HUES6 (cell line): ENCODE results near the gene PNO1.
A peak's percentile ranks its signal among the peaks of the same experiment; 100 is the strongest.
"Not testable (repeated sequence)": the region's sequence is repeated elsewhere in the genome, so short reads cannot be mapped to it uniquely, and the experiment has no call there.

ENCODE experiments used
- H3K27ac ChIP-seq: 2 replicates; pipeline ENCODE4 v1.7.0; 2013; ENCODE audit warnings: low read depth, mild to moderate bottlenecking, low read length, inconsistent platforms
- H3K27me3 ChIP-seq: 2 replicates; pipeline ENCODE4 v1.6.1; 2013; ENCODE audit warnings: low read length; ENCODE audit not compliant: control insufficient read depth, insufficient read depth
- H3K36me3 ChIP-seq: 2 replicates; pipeline ENCODE4 v1.6.1; 2013; ENCODE audit warnings: low read length; ENCODE audit not compliant: control insufficient read depth, insufficient read depth
- H3K4me1 ChIP-seq: 2 replicates; pipeline ENCODE4 v1.6.1; 2013; ENCODE audit warnings: low read length; ENCODE audit not compliant: control insufficient read depth, insufficient read depth
- H3K4me3 ChIP-seq: 2 replicates; pipeline ENCODE4 v1.5.1; 2013; ENCODE audit warnings: low read depth, low read length
- H3K9ac ChIP-seq: one replicate; pipeline ENCODE4 v1.6.1; 2013; ENCODE audit warnings: mild to moderate bottlenecking, low read length
- H3K9me3 ChIP-seq: 2 replicates; pipeline ENCODE4 v1.6.1; 2013; ENCODE audit warnings: low read depth, low read length; ENCODE audit not compliant: control insufficient read depth, insufficient read depth

Gene PNO1

DNA sequence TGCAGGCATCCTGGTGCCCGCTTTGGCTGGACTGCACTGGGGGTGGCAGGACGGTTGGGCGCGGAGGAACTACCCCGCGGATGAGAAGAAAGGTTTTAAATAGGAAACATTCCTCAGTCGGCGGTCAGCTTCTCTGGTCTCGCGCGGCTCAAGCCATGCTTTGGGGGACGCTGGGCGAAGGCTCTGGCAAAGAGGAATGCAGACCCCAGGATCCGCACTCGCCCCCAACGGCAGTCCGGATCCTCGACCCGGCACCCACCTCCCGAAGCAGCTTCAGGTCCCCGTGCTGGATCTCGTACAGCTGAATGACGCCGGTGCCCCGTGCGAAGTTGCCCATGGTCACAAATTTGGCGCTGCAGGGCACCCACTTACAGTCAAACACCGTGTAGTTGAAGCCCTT, 686 bp upstream of the PNO1 start:
- Histone ChIP-seq H3K4me3 (peak overlapping the region; percentile 77), H3K27ac (peak overlapping the region; percentile 94), H3K9ac (peak overlapping the region; percentile 94), H3K9me3 (no peaks in the 10 kb centered on the region), H3K4me1 (no peaks in the 10 kb centered on the region), H3K27me3 (no peaks in the 10 kb centered on the region), H3K36me3 (peaks cover 24% of the 10 kb centered on the region)

- Histone ChIP-seq H3K9me3 (no peaks in the 10 kb centered on the region), H3K9ac (peak overlapping the region; percentile 94), H3K27ac (peak overlapping the region; percentile 94)
Measured at GRCh38 chr2:68158134-68158447, 403 bp downstream of the PNO1 start.

DNA sequence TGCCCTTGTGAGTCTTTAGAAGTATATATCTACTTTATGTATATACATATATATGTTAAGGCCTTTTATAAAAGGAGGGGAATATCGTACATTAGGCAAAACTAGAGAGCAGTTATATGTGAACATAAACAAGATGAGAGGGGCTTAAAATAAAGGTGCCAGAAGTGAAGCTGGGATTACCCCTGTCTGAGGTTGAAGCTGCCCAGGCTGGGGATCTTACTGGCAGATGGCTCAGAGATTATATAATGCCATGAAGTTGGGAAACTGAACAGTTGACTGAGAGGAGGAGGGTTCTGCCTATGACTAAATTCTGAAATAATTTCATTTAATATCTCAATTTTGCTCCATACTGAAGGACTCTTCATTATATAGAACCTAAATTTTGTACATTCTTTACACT, 6.0 kb downstream of the PNO1 start:
- Histone ChIP-seq H3K9me3 (no peaks in the 10 kb centered on the region), H3K4me3 (no peak overlapping the region), H3K27ac (no peak overlapping the region), H3K36me3 (peaks cover 81% of the 10 kb centered on the region), H3K9ac (no peak overlapping the region), H3K27me3 (no peaks in the 10 kb centered on the region), H3K4me1 (no peaks in the 10 kb centered on the region)

More at GRCh38 chr2:68158134-68158447, 403 bp downstream of the PNO1 start:
- Histone ChIP-seq H3K36me3 (peaks cover 35% of the 10 kb centered on the region), H3K27me3 (no peaks in the 10 kb centered on the region), H3K4me3 (peak overlapping the region; percentile 77), H3K4me1 (no peaks in the 10 kb centered on the region)

DNA sequence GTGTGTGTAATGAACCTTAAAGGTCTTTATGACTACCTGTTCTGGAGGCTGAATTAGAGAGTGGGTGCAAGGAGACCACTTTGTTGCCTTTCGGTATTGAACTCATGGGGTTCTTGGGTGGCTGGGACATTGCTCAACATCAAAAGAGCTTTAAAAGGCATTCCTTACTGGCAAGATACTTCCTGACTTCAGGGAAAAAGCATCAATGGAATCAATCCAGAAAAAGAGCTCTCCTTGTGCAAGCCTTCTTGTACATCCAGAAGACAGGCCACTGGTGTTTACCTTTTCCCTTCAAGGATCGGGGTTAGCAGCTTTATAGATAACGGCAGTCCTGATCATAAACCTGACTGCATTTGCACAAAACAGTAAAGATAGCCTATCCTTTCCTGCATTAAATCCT, 9.5 kb downstream of the PNO1 start:
- Histone ChIP-seq H3K27ac (no peak overlapping the region), H3K36me3 (peaks cover 80% of the 10 kb centered on the region), H3K9ac (no peak overlapping the region), H3K9me3 (no peaks in the 10 kb centered on the region), H3K4me3 (no peak overlapping the region), H3K27me3 (no peaks in the 10 kb centered on the region), H3K4me1 (no peaks in the 10 kb centered on the region)

DNA sequence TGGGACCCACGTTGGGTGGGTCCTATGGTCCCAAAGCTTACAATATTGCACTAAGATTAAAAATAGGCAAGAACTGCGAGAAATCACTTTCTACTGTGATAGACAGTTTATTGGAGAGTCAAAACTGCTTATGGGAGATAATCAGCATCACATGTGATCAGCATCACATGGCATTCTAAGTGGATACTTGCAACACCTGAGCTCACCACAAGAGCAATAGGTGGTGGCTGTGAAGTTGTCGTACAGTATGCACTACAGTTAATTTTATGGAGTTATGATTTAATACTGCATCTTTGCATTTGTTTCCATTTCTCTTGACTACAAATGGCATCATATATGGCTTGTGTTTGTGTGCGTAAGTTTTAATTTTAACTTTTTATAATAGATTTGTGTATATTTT, 11.6 kb downstream of the PNO1 start:
- no peak overlapping the region for H3K4me3 ChIP-seq
- H3K36me3 ChIP-seq = peaks cover 74% of the 10 kb centered on the region
- no peaks in the 10 kb centered on the region for H3K9me3 ChIP-seq
- no peaks in the 10 kb centered on the region for H3K27me3 ChIP-seq
- H3K4me1 ChIP-seq = no peaks in the 10 kb centered on the region
- no peak overlapping the region for H3K9ac ChIP-seq
- no peak overlapping the region for H3K27ac ChIP-seq

DNA sequence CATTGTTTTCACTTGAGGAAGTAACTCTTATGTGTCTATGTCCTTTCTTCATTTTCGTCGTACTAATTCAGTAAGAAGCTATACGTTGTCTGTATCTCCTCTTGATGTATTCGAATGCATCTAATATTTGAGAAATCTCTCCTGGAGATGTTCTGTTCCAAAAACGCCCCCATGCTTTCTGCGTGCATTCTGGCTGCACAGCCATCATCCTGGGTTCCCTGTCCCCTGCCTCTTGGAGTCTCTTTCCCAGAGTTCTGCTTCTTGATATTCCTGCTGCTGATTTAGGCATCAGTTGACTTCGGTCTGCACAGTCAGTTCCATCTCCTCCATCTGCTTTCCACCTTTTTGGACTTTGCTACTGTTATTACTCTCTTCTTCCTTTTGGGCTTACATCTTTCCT, 13.5 kb downstream of the PNO1 start:
- Histone ChIP-seq H3K9ac (no peak overlapping the region), H3K27me3 (no peaks in the 10 kb centered on the region), H3K9me3 (no peaks in the 10 kb centered on the region), H3K27ac (no peak overlapping the region), H3K4me3 (no peak overlapping the region), H3K36me3 (peaks cover 80% of the 10 kb centered on the region), H3K4me1 (no peaks in the 10 kb centered on the region)

DNA sequence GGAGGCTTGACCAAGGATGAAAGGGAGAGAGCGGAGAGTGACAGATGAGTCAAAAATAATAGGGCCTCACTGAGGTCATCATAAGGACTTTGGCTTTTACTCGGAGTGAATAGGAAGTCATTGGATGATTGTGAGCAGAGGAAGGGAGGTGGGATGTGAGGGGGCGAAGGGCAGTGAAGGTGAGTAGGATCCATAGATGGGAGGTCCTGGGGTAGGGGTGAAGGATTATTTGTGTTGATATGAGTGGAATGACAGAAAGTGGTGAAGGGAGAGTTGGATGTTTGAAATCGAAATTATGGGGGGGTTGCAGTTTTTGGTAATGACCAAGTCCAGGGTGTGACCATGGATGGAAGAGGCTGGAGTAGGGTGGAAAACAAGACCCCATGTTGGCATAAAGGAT, 14.0 kb downstream of the PNO1 start:
- no peaks in the 10 kb centered on the region for H3K9me3 ChIP-seq
- peaks cover 80% of the 10 kb centered on the region for H3K36me3 ChIP-seq
- H3K4me1 ChIP-seq = no peaks in the 10 kb centered on the region

GRCh38 chr2:68172521-68172920, 14.8 kb downstream of the PNO1 start:
- H3K27me3 ChIP-seq = no peaks in the 10 kb centered on the region
- peaks cover 80% of the 10 kb centered on the region for H3K36me3 ChIP-seq
- no peaks in the 10 kb centered on the region for H3K4me1 ChIP-seq
- H3K27ac ChIP-seq = no peak overlapping the region
- H3K4me3 ChIP-seq = no peak overlapping the region
- H3K9me3 ChIP-seq = no peaks in the 10 kb centered on the region
- no peak overlapping the region for H3K9ac ChIP-seq

More for the DNA sequence above, 14.0 kb downstream of the PNO1 start:
- H3K4me3 ChIP-seq = no peak overlapping the region
- H3K27me3 ChIP-seq = no peaks in the 10 kb centered on the region
- no peak overlapping the region for H3K27ac ChIP-seq
- H3K9ac ChIP-seq = no peak overlapping the region

- no peak overlapping the region for H3K9ac ChIP-seq
- H3K27me3 ChIP-seq = no peaks in the 10 kb centered on the region
- no peaks in the 10 kb centered on the region for H3K4me1 ChIP-seq
- no peak overlapping the region for H3K27ac ChIP-seq
- peaks cover 80% of the 10 kb centered on the region for H3K36me3 ChIP-seq
- no peaks in the 10 kb centered on the region for H3K9me3 ChIP-seq
- no peak overlapping the region for H3K4me3 ChIP-seq
Measured at GRCh38 chr2:68172990-68173700, 15.5 kb downstream of the PNO1 start.

DNA sequence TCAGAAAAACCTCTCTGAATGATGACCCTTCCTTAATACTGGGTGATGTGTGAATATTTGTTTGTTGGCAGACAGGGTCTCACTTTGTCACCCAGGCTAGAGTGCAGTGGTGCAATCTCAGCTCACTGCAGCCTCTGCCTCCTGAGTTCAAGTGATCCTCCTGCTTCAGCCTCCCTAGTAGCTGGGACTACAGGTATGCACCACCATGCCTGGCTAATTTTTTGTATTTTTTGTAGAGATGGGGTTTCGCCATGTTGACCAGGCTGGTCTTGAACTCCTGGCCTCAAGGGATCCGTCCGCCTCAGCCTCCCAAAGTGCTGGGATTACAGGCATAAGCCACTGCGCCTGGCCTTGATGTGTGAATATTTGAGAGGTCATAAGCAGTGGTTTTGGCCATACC, 17.5 kb downstream of the PNO1 start:
- H3K36me3 ChIP-seq = peaks cover 79% of the 10 kb centered on the region
- H3K9ac ChIP-seq, H3K4me3 ChIP-seq, H3K27me3 ChIP-seq, H3K4me1 ChIP-seq, H3K27ac ChIP-seq, H3K9me3 ChIP-seq: not testable (repeated sequence)

DNA sequence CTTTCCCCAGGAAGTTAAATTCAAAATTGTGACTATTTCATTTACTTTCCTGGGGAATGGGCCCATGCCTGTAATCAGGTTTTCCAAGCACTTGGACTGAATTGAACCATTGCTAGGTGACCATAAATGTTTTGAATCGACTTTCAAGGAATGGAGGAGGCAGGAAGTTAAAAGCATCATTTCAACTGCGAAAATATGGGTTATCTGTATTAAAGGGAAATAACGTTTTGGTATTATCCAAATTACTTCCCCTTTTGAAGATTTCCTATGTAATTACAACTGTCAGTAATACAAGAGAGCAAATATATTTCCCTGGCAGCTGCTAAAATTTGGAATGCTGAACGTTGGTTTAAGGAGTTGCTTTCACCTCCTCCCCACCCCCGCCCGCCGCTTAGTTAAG, 19.0 kb downstream of the PNO1 start:
- no peaks in the 10 kb centered on the region for H3K9me3 ChIP-seq
- H3K9ac ChIP-seq = no peak overlapping the region
- H3K27ac ChIP-seq = no peak overlapping the region
- no peaks in the 10 kb centered on the region for H3K4me1 ChIP-seq
- no peaks in the 10 kb centered on the region for H3K27me3 ChIP-seq
- peaks cover 80% of the 10 kb centered on the region for H3K36me3 ChIP-seq
- no peak overlapping the region for H3K4me3 ChIP-seq

- Histone ChIP-seq H3K9ac (no peak overlapping the region), H3K36me3 (peaks cover 73% of the 10 kb centered on the region), H3K27me3 (no peaks in the 10 kb centered on the region), H3K27ac (no peak overlapping the region), H3K4me1 (no peaks in the 10 kb centered on the region), H3K4me3 (no peak overlapping the region), H3K9me3 (no peaks in the 10 kb centered on the region)
Measured at GRCh38 chr2:68177541-68177940, 19.9 kb downstream of the PNO1 start.
